Inferior parietal cortex (tissue), 1 donor: ENCODE measurements around the gene BEST3.
A peak's percentile ranks its signal among the peaks of the same experiment; 100 is the strongest.
"Not testable (repeated sequence)": the region's sequence is repeated elsewhere in the genome, so short reads cannot be mapped to it uniquely, and the experiment has no call there.

Experiments used
- DNase-seq: peaks from one replicate; pipeline ENCODE4 v3.0.0-alpha.2; 2016; ENCODE audit errors: extremely low spot score

BEST3 gene

DNA sequence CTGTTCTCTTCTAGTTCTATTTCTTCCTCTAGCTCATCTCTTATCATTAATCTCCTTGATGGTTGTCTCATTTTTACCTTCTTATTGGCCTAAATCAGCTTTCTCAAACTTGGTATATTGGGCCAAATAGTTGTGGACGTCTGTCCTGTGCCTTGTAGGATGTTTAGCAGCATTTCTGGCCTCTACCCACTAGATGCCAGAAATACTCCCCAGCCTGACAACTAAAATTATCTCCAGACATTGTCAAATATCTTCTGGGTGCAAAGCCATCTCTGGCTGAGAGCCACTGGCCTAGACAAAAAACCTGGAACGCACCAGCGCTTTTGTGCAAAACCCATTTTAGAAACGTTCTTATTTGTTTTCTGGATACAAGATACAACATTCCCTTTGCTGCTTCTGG is 49.6 kb downstream of the BEST3 start:
- no peak for DNase-seq

DNA sequence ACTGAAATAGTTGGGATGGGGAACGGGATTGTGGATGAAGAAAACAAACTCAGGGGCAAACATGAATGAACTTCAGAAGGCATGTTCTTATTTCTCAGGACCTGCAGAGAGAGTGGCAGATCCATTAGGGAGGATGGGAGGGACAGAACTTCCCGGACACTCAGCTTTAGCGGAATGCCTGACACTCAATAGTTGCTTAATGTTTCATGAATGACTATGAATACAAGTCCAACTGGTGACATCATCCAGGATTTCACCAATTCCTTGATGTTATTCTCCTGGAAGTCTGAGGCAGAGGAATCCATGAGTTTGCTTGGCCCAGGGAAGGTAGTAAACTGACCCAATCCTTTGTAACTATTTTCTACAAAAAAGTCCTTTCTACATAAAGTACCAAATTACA is 50.6 kb downstream of the BEST3 start:
- DNase-seq: no peak

DNA sequence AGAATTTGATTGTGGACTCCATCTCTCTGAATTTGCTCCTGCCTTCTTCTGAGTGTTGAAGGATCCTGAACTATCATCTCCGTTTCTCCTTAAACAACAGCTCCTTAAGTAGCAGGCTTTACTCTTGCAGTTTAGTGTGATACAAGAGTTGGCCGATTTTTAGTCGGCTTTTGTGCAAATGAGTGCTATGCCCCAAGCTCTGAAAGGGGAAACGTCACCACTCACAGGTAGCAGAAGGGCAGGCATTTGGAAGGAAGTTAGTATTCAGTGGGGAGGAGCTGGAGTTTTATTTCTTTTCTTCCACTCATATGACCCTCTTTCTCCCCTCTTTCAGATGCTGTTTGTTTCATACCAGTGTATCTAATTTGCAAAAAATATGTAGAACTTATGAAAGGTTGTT is 51.9 kb downstream of the BEST3 start:
- DNase-seq: no peak

DNA sequence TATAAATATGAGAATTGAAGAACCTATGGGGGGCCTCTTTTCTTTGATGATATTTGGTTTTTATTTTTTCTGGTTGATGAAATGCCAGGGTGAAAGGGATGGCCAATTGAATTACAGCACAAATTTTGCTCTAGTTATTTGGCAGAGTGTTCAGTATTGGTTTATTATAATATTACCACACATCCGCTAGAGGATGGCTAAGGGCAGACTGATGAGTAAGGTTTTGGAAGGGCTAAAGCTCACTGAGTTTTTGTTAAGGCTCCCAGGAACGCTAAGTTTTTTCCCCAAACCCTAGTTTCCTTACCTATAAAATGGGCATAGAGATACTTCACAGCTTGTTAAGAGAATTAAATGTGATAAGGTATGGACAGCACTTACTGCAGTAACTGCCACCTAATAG is 54.1 kb downstream of the BEST3 start:
- DNase-seq: no peak

DNA sequence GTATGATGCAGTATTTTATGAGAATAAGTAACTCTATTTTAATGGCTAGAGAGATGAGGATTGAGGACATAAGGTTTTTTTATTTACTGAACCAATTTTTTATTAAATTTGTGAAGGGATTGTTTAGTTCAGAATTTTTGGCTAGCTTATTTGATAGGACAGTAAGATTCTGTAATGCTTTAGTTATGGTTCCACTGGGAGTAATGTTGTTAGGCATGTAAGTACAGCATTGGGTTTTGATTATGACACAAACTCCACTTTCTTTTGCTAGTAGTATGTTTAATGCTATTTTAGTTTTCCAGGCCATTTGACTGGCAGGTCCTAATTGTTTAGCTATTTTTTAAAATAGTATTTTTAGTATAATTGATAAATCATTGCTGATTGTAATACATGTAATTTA is 54.6 kb downstream of the BEST3 start:
- DNase-seq: no peak

DNA sequence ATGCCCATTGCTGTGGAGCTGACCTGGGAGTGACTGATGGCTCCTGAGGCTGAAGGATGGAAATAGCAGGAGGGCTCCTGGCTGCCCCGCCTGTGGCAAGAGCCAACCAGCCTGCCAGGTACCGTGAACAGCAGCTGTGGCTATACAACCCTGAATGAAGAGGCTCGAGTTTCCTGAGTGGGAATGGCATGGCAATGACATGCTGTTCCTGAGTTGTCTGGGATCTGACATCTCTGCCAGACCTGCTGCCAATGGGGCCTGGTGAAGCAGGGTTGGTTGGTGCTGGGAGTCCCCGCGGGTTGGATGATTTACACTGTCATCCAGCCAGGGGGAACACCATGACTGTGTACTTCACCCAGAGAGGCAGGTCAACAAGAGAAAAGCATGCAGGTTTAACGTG is 56.6 kb downstream of the BEST3 start:
- no peak for DNase-seq

DNA sequence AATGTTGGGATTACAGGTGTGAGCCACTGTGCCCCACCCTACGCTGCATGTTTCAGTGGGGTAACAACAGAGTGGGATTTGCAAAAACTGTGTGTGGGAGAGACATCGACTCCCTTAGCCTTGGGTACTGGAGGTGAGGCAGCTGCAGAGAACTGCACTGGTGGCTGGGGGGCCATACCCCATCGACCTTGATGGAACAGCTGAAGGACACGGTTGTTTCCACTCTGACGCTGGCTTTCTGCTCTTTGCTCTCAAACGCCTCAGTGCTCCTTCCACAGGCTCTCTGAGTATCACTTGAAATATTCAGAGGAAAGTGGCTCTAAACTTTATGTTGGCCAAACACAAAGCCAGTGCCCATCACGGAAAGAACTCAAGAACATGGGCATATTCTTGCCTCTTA is 57.6 kb downstream of the BEST3 start:
- no peak for DNase-seq

DNA sequence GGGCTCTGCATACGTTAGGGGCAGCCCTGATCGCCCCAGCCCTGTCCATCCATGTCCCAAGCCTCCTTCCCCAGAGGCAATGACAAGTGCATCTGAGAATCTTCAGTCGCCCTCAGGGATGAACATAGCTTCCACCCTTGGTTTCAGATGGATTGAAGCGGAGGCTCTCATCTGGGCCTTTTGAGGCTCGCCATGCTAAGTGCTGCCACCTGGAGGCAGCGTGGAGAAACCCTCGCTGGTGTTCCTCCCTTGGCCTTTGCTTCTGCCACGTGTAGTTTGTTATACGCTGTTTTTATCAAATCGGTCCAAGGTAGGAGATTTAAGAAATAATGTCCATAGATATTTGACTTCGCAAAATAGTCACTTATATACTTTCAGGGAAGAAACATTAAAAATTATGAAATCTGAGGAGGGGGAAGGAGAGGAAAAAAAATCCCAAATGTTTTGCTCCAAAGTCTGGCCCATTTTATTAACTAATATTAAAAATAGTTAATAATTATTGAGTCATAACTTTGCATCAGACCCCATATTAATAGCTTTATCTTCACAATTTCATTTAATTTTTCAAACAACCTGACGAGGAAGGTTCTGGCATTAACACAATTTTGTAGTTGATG is 59.6 kb downstream of the BEST3 start:
- DNase-seq: peak; percentile 65

DNA sequence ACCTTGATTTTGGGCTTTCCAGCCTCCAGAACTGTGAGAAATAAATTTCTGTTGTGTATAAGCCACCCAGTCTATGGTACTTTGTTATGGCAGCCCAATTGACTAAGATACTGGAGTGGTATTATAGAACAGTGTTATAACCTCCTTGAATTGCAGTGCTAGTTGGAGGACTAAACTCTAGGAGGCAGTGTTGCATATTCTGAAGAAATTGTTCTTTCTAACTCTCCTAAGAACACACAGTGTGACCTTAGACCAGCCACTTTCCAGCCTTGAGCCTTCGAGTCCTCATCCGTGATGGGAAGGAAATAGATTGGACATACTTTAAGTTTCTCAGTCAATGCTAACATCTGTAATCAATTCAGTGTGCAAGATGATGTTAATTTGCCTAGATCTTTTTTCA is 66.0 kb downstream of the BEST3 start:
- DNase-seq: no peak

DNA sequence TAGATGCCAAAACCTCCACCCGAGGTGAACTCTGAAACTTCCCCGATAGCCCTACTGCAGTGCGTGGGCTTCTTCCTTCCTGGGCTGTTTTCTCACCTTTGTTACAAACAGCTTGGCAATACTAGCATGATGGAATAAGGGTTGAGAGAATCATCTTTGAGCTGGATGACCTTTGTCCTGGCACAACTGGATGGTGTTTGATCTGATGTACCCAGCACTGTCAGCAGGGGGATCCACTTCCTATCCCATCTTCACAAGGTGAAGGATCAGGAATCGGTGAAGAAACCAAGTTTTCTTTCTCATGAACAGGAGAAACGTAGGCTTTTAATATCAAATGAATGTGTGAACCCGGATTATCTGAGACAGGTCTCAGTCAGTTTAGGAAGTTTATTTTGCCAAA is 68.9 kb downstream of the BEST3 start:
- DNase-seq: no peak

DNA sequence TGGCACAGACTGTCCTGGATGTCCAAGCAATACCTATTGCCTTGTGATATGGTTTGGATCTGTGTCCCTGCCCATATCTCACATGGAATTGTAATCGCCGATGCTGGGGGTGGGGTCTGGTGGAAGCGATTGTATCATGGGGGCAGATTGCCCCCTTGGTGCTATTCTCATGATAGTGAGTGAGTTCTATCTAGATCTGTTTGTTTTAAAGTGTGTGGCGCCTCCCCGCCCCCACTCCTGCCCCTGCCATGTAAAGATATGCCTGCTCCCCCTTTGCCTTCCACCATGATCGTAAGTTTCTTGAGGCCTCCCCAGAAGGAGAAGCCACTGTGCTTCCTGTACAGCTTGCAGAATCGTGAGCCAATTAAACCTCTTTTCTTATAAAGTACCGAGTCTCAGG is 71.6 kb downstream of the BEST3 start:
- no peak for DNase-seq

DNA sequence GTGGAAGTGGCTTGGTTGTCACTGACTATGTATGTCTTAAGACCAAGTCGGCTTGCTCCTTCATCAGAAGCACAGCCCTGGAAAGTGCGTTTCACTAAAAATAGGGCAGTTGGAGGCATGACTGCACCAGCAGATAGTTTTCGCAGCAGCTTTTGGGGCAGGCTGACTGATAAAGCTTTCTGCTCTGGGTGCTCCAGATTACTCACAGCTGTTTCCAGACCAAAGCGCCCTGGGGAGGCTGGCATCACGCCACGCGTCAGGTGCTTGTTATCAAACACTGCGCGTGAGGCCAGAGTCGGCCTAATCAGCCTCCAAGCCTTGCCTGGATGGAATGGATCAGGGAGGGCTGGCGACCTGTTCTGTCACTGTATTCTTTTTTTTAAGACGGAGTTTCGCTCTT is 75.1 kb downstream of the BEST3 start:
- peak; percentile 49 for DNase-seq

DNA sequence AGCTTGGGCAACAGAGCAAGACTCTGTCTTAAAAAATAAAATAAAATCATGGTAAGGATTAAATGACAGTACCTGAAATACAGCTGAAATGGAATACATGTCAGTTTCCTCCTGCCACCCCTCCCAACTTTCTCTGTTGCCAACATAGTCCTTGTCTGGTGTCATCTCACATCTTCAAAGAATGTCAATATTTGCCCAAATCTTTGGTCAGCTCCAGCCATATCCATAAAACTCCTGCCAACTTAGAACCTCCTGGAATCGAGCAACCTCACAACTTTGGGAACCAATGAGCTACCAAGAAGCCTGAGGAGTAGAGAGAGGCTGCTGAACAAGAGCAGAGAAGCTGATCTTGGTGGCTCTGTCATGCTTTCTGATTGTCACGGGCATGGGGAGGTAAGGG is 77.6 kb downstream of the BEST3 start:
- no peak for DNase-seq

DNA sequence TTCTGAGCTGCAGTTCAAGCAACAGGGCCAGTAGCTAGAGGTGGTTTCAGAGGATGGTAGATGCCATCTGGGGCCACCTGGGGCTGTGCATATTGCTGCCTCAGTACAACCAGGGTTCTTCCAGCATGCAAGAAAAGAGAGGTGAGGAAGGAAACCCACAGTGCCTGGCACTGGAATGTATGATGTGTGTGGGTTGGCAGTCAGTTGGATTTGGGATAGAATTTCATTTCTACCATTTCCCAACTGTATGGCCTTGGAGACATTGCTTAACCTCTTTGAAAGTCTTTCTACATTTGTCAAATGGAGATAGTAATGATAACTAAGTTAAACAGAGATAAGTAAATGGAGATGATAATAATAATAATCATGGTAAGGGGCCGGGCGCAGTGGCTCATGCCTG is 78.2 kb downstream of the BEST3 start:
- DNase-seq: no peak

DNA sequence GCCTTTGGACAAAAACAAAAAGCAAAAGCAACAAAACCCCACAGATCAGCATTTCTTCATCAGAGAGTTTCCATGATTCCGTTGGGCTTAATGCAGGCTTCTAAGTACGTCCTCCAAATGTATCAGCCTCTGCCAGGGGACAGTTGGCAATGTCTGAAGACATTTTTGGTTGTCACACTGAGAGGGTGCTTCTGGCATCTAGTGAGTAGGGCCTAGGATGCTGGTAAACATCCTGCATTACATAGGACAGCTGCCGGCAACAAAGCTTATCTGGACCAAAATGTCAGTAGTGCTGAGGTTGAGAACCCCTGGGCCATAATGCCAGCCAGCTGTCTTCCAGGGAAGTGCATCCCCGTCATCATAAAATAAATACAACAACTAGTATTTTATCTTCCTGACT is 79.0 kb downstream of the BEST3 start:
- no peak for DNase-seq

DNA sequence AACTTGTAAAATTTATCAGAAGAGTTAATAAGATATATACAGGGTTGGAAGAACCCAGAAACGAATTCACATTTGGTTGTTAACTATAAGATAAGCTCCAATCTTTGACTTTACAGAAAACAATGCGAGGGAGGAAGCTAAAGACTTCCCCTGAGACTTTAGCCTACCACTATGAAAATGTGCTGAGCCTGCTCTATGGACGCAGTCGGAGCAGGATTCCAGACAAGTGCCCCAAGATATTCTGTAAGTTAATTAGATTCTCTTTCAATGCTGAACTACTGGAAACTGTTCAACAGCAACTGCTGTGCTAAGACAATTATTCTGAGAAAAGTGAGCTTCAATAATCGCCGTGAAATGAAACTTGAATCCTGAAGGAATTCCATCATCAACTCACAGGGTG is 80.1 kb downstream of the BEST3 start:
- no peak for DNase-seq

DNA sequence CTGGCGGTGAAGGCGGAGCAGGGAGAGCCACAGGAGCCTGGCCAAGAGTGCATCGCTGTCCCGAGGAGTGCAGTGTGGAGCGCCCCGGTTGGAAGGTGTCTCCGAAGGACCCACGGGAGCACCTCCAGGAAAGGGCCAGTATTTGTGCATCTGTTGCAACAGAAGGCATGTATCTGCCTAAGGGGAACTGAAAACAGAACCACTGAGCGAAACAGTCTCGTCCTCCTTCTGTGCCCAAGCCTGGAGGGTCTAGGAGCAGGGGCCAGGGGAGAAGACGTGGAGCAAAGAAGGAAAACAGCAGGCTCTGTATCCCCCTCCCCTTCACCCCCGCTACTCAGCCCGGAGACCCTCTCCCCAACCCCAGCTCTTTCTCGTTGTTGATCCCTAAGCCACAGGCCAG is 83.1 kb downstream of the BEST3 start:
- DNase-seq: no peak

DNA sequence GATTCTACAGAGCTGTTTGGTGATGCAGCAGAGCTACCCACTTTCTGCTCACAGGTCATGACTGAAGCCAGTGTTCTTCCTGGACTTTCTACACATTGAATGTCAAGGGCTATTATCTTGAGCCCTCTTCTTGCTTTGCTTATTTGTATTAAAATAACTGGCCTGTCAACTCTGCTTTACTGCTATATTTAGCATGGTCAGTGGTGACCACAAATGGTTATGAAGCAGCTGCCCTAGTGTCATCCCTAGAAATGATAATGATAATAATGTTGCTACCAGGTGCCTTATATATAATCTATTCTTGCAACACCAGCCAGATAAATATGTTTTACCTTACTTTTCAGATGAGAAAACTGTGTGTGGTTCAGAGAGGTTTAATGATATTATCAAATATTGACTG is 85.8 kb downstream of the BEST3 start:
- DNase-seq: no peak

DNA sequence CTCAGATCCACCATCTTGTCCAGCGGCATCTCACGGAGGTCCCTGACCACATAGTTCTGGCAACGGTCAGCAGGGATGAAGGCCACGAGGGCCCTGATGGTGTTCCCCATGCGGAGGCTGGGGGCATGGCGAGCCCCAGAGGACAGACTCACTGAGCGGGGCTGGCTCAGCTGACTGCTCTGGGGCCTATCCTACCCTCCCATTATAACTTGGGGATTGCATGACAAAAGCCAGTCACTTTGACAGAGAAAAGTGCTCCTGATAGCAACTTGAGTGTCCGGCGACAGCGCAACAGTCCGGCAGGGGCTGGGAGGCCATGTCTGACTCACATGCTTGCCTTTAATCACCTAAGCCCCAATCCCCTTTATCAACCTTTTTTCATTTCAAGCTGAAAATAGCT is 88.4 kb downstream of the BEST3 start, which contains the start of gene LRRC10:
LRRC10 (minus strand) TSS at position 179 of the 400 bp plus-strand sequence; CDS start at position 110, 69 bp downstream.
- DNase-seq: no peak

DNA sequence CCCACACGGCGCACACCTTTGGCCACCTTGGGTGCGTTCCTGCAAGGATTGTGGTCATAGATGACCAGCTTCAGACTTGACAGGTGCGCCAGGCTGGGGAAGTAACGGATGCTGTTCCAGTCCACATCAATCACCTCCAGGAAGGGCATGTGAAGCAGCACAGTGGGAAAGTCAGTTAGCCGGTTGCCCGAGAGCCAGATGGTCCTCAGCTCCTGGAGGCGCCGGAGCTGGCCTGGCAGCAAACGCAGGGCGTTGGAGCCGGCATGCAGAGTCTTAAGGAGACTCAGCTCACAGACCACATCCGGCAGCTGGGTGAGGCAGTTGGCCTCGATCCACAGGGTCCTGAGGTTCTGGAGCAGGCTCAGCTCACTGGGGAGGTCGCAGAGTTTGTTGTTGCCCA is 89.0 kb downstream of the BEST3 start:
- no peak for DNase-seq

DNA sequence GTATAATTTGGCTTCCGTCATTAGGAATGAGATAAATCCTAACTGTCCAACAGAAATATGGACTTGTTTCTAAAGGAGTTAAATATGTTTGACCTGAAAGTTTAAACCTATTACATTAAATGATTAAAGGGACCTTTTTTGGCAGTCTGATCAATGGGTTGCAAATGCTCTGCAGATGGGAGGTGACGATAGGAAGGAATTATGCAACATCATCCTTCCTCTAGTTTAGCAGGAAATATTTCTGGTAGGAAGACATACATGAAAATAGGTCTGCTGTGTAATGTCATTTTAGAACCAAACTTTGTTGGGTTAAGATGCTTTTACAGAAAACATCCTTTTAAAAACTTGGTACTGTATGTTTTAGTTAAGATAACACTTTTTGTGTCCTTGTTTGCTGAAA is 91.0 kb downstream of the BEST3 start:
- DNase-seq: no peak

DNA sequence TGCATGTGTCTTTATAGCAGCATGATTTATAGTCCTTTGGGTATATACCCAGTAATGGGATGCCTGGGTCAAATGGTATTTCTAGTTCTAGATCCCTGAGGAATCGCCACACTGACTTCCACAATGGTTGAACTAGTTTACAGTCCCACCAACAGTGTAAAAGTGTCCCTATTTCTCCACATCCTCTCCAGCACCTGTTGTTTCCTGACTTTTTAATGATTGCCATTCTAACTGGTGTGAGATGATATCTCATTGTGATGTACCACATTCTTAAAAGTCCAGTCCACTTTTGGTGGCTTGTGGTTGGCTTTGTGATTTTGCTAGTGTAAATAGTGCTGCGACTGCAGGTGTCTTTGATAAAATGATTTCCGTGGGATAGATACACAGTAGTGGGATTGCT is 94.8 kb downstream of the BEST3 start:
- not testable (repeated sequence) for DNase-seq
